Islet precursor cell (in vitro differentiated cells): Measurements from ENCODE around the gene SLC35E2B.
"Not testable (repeated sequence)": the region's sequence is repeated elsewhere in the genome, so short reads cannot be mapped to it uniquely, and the experiment has no call there.

Experiments
- DNase-seq: peaks from one replicate; pipeline ENCODE4 v3.0.0-alpha.2; 2018

Gene SLC35E2B

DNA sequence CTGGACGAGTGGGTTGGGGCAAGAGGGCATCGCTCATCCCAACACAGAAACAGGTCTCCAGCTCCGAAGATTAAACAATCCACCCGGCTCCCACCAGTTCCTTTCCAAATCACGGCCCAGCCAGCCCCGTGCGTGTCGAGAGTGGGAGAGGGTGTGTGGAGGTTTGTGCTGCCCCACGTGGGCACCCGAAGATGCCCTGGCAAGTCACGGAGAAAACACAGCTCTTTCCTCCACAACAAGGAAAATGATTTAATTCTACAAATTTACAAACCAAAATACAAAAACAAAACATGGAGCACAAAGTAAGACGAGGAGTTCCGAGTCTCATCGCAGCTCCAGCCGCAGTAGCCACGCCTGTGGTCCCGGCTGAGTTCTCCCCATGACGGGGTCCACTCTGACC lies 9.9 kb upstream of the SLC35E2B start:
- DNase-seq: not testable (repeated sequence)

DNA sequence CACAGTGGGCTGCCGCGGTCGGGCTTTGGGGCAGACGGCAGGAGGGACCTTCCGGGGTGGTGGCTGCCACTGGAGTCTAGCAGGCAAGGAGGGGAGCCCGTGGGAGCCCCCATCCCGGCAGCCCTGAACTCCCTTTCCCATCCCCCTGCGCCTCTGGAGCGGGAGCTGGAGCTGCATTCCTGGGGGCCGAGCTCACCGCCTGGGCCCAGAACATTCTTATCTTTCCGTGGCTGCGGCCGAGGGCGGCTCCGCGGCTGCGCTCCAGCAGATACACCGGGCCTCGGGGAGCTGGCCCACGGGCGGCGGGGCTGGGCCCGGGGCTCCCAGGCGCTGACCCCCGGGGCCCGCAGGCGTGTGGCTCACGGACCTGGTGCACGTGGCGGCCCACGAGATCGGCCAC lies 8.0 kb upstream of the SLC35E2B start:
- DNase-seq: not testable (repeated sequence)

DNA sequence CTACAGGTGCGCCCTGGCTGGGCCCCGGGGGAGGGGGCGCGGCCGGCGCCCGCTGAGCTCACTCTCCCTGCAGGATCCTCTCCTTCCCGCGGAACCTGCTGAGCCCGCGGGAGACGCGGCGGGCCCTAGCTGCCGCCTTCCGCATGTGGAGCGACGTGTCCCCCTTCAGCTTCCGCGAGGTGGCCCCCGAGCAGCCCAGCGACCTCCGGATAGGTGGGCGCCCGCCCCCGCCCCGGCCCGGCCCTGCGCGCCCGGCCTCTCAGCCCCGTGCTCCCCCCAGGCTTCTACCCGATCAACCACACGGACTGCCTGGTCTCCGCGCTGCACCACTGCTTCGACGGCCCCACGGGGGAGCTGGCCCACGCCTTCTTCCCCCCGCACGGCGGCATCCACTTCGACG lies 7.5 kb upstream of the SLC35E2B start:
- not testable (repeated sequence) for DNase-seq

DNA sequence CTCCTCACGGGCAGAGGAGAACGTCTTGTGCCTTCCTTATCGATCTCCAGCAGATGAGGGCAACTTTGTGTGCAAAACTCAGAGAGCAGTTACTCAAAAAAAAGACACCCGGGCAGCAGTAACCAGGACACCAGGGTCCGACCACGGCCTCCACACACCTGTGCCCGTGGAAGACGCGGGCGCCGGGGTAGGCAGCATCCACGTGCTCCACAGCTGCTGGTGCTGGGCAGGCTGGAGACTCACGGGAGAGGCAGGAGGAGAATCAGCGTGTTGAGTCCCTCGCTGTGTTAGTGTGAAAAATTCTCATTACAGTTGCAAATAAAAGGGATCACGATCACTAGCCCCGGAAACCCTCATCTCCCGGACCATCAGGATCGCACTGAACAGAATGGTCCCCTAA lies 6.5 kb upstream of the SLC35E2B start:
- not testable (repeated sequence) for DNase-seq

DNA sequence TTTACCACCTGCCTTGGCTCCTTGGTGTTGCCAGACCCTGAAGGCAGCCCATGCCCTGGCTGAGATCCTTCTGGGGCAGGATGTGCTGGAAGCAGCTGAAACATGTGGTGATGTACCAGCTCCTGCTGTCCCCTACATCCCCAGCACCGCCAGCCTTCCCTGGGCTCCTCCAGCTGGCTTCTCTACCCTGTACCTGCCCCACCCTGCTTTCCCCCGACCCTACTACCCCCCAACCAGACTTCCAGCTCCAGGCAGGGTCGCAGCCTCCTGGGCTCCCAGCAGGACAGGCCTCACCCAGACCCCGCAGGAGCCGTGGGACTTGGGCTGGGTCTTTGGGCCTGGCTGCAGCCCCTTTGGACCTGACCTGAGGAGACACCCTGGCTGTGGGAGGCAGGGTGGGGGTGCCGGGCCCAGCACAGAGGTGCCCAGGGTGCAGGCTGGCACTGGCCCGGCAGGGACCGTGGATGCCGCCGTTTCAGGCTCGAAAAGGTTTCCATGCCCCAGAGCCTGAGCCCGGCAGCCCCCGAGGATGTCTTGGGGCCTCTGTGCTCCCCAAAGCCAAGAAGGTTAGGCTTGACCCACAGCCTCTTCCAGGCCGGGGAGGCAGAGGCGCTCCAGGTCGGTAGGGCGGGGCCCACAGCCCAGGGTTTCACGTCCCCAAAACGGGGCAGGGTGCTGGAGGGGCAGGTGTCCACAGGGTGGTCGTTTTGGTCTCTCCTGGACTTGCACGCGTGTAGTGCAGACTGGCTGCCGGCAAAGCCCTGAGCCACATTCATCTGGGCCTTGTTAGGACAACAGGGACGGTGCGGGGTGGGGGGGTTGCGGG lies 5.0 kb upstream of the SLC35E2B start:
- peak; percentile 38 for DNase-seq

DNA sequence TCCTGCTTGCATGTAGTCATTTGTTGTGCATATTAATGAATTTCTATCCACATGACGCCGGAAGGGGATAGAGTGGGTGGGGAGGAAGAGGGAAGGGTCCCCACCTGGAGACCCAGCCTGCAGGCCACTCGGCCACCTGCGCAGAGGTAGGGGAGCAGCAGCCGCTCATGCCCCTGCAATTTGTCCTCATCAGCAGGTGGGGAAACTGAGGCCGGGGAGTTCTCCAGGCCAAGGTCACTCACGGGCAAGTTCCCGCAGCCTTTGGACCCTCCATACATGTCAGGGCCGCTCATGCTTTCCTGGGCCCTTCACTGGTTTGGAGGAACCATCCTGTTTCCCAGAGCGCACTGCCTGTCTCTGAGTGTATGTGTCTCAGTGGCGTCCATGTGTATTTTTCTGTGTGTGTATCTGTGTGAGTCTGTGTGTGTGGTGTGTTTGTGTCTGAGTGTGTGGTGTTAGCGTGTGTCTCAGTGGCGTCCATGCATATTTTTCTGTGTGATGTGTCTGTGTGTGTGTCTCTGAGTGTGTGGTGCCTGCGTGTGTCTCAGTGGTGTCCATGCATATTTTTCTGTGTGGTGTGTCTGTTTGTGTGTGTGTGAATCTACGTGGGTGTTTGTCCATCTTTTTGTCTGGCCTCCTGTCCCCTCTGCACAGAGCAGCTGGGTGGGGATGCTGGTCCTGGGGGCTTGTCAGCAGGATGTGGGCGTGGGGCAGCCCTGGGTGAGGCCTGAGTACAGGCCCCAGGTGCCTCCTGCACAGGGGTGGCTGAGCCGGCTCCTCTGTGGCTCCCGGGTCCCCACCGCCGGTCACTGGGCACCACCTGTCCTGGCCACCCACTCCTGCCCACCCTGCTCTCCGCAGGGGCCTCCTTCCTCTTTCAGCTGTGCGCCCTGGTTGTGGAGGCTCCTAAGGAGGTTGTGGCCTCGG lies 4.1 kb upstream of the SLC35E2B start:
- DNase-seq: not testable (repeated sequence)

DNA sequence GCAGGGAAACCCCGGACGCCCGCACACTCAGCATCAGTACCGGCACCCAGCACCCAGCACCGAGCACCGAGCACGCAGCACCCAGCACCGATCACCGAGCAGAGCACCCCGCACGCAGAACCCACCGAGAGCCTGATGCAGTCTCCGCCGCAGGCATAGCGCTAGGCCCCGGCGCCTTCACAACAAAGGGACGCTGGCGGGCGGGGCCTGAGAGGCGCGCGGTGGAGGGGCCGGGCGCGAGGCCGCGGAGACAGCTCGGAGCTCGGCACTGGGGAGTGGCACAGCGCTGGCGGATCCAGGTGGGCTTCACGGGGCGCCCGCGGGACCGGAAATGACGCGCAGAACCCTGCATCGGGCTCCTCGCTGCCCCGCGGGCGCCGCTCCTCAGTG lies 276 bp downstream of the SLC35E2B start:
- peak; percentile 63 for DNase-seq

DNA sequence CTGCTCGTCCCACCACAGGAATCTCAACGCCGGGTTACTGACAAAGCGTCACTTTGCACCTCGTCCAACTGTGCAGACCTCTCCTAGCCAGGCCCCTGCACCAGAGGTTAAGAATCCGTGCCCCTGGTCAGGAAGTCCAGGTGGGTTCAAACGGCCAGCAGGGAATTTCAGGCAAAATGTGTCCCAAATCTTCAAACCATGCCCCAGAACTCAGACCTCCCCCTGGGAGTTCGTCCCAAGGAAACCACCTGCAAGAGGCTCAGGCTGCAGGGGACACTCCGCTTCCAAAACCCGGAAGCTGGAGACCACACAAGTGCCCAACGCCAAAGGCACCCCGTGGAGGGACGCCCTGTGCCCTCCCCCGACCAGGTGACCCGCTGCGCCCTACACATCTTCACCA lies 1.2 kb downstream of the SLC35E2B start:
- DNase-seq: not testable (repeated sequence)

DNA sequence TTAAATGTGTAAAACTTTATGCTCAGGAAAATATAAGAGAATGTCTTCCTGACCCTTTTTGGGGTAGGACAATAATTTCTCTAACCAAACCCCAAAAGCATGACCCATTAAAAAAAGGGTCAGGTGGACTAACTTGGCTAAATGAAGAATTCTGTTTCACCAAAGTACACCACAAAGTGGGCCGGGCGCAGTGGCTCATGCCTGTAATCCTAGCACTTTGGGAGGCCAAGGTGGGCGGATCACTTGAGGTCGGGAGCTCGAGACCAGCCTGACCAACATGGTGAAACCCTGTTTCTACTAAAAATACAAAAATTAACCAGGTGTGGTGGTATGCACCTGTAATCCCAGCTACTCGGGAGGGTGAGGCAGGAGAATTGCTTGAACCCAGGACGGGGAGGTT lies 3.1 kb downstream of the SLC35E2B start:
- not testable (repeated sequence) for DNase-seq

DNA sequence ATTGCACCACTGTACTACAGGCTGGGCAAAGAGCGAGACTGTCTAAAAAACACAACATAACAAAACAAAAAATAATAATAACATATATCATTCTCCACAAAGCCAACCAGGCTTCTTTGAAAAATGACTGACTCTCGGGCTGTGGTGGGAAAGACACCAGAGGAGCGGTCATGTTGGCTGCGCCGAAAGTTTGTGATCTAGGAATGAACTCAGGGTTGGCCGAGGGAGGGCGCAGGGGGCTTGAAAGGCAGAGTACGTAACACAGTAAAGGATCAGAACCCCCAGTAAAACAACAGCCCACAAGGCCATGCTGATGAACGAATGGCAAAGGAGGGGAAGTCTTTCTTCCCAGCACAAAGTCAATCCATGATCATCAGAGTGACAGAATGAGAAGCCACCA lies 4.7 kb downstream of the SLC35E2B start:
- no peak for DNase-seq

DNA sequence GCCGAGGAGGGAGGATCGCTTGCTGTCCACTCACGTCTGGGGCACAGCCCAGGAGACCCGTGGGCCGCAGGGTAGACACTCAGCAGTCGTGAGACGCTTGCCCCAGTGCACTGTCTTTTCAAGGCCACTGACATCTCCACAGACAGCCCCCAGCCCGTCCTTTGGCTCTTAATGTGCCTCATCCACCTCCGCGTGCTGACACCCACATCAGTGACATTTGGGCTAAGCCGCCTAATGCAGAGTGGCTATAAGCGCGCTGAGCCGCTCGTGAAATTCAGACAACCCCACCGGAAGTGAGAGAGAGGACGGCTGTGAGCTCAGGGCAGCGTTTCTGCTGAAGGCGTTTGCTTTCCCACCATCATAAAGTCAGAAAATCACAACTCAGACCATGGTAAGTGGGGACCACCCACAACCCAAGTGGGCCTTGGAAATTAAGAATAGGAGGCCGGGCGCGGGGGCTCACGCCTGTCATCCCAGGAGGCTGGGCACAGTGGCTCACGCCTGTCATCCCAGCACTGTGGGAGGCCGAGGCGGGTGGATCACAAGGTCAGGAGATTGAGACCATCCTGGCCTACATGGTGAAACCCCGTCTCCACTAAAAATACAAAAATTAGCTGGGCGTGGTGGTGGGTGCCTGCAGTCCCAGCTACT lies 8.4 kb downstream of the SLC35E2B start:
- DNase-seq: no peak

DNA sequence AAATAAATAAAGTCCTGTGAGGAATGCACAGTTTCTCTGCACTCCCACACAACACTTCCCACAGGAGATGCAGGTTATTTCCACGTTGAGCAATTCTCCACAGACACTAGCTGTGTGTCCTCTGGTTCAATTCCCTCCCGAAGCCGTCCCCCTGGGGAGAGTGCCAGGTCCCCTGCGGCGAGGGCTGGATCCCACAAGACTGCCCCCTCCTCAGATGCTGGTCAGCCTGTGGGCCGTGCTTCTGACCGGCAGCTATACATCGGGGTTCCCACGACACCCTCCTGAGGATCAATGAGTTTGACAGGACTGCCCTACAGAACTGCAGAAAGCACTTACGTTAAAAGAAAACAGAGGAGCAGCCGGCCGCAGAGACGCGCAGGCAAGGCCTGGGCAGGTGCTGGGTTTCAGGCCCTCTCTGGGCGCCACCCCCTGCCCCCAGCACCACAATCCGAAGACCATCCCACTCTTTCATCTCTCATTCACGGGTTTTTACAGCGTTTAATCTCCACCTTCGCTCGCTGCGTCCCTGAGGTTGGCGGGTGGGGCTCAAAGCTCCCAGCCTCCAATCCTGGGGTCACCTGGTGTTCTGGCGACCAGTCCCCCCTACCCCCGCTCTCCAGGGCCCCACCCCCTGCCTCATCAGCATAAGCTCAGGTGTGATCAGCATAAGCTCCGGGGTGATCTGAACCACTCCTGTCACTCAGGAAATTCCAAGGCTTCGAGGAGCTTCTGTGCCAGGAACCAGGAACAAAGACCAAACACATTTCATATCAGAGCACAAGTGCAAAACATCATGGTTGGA lies 9.3 kb downstream of the SLC35E2B start:
- no peak for DNase-seq

DNA sequence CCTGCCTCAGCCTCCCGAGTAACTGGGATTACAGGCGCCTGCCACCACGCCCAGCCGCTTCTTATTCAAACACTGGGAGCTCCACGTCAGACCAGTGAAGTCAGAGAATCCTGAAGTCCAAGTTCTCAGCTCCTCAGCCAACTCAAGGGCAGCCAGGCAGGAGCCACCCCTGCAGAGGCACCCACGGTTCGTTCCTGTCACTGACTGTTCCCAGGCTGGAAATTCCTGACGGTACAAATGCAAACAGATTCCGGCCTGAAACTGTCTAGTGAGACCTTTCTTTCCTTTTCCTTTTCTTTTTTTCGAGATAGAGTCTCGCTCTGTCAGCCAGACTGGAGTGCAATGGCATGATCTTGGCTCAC lies 11.7 kb downstream of the SLC35E2B start:
- no peak for DNase-seq

DNA sequence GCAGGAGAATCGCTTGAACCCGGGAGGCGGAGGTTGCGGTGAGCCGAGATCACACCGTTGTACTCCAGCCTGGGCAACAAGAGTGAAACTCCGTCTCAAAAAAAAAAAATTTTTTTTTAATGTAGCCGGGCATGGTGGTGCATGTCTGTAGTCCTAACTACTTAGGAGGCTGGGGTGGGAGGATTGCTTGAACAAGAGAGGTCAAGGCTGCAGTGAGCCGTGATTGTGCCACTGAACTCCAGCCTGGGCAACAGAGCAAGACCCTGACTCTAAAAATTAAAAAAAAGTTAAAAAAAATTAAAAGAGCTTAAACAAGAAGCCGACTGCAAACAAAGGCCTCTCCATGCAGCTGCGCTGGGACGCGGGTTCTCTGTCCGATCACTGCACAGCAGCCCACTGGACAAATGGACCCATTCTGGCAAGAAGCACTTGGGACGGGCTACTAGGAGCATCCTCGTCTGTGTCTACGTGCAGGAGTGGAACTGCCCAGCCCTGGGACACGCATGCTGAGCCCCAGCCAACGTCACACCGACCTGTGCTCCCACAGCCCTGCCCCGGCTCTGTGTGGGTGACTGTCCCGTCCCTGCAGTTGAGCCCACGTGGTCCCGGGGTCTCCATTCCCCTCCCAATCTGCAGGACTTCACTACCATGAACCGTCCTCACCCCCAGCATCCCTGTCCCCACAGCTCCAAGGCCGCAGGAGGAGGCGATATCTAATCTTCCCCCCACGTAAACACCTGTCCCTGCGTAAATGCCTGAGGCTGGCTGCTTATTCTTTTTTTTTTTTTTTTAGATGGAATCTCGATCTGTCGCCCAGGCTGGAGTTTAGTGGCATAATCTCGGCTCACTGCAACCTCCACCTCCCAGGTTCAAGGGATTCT lies 12.3 kb downstream of the SLC35E2B start:
- no peak for DNase-seq

DNA sequence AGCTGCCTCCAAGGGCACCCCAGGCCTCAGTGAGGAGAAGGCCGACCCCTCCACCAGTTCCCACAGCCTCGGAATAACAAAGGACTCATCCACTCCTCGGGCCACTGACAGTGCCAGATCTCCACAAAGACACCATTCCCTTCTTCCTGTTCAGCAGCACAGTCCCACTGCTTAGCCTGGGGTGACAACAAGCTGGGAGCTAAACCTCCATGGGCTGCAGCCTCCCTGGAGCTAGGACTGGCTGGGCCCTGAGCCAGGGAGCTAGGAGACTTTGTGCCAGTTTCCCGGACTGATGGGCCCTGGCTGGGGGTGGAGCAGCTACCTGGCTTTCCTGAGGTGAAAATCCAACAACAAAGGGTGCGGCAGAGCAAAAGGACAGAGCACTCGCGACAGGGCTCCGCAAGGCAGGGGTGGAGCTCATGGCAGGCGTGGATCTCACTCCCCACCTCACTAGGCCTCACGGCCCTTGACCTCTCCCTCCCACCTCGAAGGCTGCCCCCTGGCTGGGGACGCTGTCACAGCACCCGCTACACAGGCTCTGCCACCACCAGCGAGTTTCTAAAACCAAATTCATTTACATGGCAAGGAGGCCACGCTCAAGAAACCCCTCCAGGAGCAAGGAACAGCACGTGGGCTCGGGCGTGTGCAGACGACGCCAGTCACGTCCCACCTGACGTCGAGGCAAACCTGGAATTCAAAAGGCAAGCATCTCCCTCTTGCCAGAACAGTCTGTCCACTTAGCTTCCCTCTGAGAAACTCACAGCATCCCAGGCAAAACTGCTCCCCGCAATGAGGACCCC lies 13.8 kb downstream of the SLC35E2B start:
- DNase-seq: no peak

DNA sequence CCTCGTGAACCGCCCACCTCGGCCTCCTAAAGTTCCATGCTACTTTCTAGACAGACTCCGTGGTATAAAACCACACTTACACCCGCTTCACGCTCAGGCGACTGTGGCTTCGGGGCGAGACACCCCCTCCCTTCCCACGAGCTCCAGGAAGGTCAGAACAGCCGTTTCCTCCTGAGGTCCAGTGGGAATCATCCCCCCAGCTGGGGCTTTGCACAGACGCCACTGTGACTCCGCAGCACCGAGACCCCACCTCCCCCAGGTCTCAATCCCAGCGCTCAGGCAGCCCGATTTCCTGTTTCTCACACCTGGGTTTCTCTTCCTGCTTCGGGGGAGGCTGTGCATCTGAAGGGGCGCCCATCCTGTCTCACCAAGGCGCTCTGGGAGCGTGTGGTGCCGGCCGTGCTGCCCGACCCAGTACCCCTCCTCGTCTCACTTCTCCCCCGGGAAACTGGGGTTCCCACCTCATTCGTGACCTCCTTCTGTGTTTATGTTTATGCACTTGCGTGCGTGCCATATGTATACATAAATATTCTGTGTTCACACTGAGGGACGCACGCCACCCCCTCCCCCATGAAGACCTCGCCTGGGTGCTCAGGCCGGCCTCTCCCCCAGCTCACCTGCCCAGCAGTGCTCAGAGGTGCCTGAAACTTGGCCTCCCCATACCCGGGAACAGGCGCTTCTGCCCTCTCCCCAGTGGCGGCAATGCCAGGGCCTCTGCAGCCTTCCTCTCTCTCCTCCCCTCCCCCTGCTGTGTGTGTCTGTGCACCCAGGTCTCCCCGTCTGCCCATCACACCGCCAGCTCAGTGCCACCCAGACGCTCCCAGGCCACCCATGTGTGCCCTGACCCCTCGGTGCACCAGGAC lies 14.6 kb downstream of the SLC35E2B start:
- DNase-seq: no peak

DNA sequence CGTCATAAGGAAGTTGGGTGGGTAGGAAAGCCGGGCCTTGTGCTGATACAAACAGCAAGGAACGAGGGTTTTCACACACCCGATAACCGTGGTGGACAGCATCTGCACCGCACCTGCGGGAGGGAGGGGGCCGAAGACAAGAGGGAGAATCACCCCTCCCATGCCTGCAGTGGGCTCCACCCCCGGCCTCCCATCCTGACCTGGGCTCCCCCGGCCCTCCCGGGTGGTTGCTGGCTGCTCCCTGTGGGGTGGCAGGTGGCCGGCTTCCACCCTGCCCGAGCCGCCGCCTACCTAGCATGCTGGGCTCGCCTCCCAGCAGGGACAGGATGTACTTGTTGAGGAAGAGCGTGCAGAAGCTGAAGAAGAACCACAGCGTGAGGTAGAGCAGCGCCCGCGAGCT lies 16.5 kb downstream of the SLC35E2B start:
- not testable (repeated sequence) for DNase-seq

DNA sequence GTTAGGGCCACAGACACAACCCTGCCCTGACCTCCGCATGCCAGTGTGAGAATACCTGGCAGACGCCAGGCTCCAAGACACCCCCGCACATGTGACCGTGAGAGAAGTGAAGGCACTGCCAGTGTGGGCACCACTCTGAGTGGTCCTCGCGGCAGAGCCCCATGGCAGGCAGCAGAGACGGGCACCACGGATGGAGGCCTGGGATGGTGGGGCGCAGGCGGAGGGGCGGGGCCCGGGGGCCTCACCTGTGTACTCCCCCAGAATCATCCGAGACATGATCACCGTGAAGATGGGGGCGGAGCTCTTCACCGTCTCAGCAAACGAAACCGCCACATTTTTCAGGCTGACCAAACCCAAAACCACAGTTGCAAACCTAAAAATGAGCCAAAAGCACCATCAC lies 17.4 kb downstream of the SLC35E2B start:
- DNase-seq: not testable (repeated sequence)

DNA sequence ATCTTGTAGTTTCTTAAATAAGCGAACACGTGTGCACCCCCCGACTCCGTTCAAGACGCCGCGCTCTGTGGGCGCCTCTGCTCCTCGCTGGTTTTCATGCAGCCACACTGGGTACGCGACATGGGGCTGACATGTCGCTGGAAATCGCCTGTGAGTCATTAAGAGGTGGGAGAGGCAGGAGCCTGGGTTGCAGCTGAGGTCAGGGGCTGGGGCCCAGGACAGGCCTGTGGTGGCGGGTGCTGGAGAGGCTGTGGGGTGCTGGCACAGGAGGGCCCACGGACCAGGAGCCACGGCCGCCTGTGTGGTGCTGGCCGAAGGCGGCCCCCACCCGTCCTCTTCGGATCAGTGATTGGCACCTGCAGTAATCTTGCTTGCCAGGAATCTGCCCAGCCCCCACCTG lies 17.8 kb downstream of the SLC35E2B start:
- not testable (repeated sequence) for DNase-seq
